ENCODE results near the gene FTO.
"Not testable (repeated sequence)": the region's sequence is repeated elsewhere in the genome, so short reads cannot be mapped to it uniquely, and the experiment has no call there.

FTO gene

DNA sequence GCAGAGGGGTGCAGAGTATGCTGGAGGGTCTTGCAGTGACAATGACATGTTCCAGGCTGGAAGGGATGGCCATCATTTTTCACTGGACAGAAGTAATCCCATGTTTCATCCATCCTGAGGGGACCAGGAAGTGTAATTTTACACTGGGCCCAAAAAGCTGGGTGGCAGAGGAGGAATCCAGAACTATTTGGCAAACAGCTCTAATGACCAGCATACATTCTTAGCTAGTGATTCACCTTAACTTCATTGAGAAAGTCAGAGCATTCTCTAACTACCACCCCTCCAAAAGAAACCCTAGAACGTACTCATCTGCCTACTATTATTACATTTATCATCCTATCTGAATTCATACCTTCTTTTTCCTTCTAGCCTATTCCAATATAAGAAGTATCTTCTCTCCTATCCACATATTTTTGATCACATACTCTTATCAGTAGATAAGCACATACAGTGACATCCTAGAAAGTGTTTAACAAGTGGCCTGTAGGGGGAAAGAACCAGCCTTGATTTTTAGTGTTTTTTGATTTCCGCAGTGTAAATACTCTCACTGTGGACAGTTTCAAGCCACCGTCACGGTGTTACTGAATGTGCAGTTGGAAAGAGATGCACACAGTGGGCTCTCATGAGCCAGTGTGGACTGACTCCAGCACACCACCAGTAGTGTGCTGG, 118.1 kb downstream of the FTO start:
- no peak for DNase-seq (ENCODE audit: low read depth in 4 of 4, low spot score in 1 of 4)

DNA sequence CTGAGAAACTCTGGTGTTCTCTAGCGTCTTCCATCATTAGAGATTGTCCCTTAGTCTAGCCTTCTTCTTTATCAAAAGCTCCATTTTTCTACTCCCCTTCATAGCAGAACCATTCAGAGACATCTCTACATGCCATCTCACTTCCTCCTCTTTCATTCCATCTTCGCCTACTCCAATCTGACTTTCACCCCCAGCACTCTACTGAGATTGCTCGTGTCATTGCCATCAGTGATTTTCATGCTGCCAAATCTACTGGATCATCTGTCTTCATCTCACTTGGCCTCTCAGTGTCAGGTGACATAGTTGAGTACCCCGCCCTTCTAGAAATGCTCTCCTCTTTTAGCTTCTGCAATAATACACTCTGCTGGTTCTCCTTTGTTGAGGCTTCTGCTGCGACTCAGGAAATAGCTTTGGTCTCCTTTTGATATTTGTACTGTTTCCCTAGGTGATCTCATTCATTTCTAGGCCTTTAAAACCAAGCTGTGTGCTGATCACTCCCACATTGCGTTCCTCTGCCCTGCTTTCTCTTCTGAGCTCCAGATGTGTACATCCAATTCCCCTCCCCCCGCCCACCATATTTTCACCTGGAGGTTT, 119.1 kb downstream of the FTO start:
- no peak for DNase-seq (ENCODE audit: low read depth in 4 of 4, low spot score in 1 of 4)

DNA sequence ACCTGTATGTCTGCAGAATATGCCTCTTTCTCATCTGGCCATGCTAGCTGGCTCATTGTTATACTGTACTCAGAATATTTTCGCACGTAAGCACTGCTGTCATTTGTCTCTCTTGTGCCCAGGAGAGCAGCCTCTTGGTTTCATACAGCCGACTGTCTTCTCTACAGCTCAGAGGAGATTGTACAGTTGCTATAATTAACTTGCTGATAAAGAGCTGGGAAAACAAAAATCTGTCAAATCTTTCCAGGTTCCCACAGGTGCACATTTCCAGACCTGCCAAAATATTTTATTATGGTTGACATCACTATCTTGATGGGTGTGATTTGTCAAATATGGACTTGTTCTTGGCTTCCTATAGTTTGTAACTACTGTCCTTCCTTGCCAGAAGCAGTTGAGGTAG, 122.7 kb downstream of the FTO start:
- no peak for DNase-seq (ENCODE audit: low read depth in 4 of 4, low spot score in 1 of 4)

DNA sequence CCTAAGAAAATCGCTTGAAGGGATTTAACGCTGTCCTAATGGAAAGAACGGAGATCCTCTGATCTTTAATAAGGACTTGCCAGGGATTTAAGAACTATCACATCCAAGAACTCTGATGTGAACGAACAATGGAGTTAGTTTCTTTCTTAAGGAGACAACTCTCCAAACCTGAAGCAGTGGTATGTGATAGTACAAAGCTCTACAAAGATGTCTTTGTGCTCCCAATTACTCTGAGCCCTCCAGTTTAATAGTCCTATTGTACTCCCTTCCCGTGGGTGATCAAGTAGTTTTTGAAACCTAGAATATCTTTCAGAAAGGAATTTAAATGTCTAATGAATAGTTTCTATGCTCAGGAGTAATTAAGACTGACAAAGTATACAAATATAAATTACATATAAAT, 123.8 kb downstream of the FTO start:
- DNase-seq (ENCODE audit: low read depth in 4 of 4, low spot score in 1 of 4) = no peak

DNA sequence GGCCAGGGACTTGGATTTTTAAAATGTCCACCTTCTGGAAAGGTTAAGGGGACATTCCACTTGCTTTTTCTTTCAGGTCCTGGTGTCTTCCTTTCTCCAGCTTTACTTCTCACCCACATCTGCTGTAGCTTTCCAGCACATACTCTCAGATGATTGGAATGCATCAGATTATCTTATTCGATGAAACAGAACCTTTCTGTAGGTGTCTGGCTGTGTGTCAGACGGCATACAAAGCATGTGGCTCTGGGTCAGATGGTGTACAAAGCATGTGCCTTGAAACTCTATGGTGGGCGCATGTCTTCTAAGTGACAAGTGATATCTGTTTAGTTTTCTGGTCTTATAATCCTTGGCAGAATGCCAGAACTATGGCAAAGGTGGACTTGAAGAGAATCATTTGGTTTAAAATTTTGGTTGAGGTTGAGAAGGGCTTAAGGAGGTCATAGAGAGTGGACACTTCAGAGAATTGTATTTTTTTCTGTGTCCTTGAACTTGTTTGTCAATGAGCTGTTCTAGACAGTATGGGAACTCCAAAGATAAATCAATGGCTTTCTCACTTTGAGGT, 125.3 kb downstream of the FTO start:
- DNase-seq (ENCODE audit: low read depth in 4 of 4, low spot score in 1 of 4) = no peak

DNA sequence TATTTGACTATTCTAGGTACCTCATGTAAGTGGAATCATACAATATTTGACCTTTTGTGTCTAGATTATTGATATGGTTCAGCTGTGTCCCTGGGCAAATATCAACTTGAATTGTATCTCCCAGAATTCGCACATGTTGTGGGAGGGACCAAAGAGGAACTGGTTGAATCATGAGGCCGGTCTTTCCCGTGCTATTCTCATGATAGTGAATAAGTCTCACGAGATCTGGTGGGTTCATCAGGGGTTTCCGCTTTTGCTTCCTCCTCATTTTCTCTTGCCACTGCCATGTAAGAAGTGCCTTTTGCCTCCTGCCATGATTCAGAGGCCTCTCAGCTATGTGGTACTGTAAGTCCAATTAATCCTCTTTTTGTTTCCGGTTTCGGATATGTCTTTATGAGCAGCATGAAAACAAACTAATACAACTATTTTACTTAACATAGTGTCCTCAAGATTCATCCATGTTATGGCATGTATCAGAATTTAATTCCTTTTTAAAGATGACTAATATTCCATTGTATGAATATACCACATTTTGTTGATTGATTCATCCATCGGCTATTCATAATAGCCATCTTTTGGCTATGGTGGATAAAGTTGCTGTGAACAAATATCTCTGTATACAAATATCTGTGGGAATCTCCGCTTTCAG, 129.1 kb downstream of the FTO start:
- no peak for DNase-seq (ENCODE audit: low read depth in 4 of 4, low spot score in 1 of 4)

DNA sequence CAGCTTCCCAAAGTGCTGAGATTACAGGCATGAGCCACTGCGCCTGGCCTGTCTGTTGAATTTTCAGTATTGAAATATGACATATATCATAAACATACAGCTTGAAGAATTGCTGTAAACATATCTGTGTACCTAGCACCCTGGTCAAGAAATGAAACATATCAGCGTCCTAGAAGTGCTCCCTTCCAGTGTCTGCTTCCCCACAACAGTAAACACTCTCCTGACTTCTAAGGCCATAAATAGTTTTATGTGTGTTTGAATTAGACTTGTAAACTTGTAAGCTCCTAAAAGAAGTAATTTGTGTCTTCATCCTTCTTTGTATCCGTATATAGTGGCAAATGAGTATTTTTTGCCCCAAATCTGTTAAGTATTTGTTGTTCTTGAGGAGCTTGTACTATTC, 132.2 kb downstream of the FTO start:
- no peak for DNase-seq (ENCODE audit: low read depth in 4 of 4, low spot score in 1 of 4)

- no peak for DNase-seq (ENCODE audit: low read depth in 4 of 4, low spot score in 1 of 4)
These were observed 132.7 kb downstream of the FTO start for GRCh38 chr16:53836680-53837079.

- DNase-seq (ENCODE audit: low read depth in 4 of 4, low spot score in 1 of 4) = no peak
These were observed 133.5 kb downstream of the FTO start for GRCh38 chr16:53837426-53837825.

DNA sequence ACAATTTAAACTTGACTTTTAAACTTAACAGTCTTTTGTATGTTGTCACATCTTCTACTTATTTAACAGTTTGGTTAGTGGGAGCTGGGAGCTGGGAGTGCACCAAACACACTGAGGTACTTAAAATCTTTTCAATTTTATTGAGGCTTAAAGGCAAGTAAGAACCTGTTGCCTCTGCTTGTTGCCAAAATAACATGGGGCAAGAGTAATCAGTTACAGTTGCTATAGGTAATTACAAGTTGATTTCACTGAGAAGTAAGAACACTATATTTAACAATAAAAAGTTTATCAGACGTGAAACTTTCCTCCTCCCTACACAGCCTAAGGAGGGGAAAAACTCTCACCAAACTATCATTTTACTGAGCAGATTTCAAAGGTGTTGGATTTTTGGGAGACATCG, 135.2 kb downstream of the FTO start:
- DNase-seq (ENCODE audit: low read depth in 4 of 4, low spot score in 1 of 4) = no peak

DNA sequence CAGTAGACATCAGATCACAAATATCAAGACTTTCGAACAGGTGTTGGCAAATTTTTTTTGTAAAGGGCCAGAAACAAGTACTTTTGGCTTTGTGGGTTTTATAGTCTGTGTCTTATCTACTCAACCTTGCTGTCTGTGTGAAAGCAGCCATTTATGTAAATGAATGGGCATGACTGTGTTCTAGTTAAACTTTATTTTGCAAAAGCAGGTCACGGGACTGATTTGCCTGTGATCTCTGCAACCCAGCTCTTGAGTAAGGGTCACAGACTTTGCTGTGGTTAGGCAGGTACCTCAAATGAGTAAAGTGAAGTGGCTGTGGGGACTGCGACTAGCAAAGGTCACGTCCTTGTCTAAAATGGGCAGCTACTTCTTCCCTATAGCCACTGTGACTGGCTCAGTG, 136.5 kb downstream of the FTO start:
- DNase-seq (ENCODE audit: low read depth in 4 of 4, low spot score in 1 of 4) = no peak

GRCh38 chr16:53841884-53842283, 137.9 kb downstream of the FTO start:
- no peak for DNase-seq (ENCODE audit: low read depth in 4 of 4, low spot score in 1 of 4)

GRCh38 chr16:53843084-53843483, 139.1 kb downstream of the FTO start:
- DNase-seq (ENCODE audit: low read depth in 4 of 4, low spot score in 1 of 4) = no peak

DNA sequence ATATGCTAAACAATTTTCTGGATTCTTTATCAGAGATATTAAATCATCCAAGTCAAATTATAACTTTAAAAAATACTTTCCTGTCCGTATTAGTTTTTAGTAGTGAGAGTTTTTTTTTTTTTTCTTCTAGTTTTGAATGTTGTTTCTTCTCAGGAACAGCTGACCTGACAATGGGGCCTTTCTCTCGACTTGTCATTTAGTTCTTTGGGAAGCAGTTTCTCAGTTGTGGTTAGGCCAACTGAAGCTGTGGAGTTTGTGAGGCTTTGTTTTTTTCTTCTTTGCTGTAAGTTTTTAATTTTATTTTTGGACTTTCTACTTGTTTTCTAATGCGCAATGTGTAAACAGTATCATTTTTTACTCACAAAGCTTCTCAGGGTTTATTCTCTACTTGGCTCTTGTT, 140.8 kb downstream of the FTO start:
- DNase-seq (ENCODE audit: low read depth in 4 of 4, low spot score in 1 of 4) = no peak

DNA sequence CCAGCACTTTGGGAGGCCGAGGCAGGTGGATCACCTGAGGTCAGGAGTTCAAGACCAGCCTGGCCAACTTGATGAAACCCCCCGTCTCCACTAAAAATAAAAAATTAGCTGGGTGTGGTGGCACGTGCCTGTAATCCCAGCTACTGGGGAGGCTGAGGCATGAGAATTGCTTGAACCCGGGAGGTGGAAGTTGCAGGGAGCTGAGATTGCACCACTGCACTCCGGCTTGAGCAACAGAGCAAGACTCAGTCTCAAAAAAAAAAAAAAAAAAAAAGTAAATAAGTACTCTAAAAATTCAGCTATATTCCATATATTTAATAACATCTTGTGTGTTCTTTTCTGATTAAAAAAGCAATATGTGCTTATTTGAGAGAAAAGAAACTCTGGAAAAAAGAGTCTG, 142.6 kb downstream of the FTO start:
- DNase-seq (ENCODE audit: low read depth in 4 of 4, low spot score in 1 of 4) = not testable (repeated sequence)

DNA sequence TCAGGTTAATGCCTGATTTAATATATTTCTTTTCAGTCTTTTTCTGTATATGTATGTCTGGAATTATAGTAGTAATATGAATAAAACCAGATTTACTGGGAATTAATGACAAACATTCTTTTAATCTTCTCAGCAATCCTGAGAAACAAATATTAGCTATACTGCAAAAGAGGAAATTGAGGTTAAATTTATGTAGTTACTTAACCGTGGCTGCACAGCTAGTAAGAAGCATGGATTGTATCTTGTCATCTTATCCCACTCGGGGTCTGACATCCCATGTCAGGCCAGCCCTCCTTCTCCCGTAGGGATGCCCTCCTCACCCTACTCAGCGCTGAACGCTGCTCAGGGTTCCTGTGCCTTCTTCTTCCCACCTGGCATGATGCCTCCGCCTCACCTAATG, 143.0 kb downstream of the FTO start:
- no peak for DNase-seq (ENCODE audit: low read depth in 4 of 4, low spot score in 1 of 4)

DNA sequence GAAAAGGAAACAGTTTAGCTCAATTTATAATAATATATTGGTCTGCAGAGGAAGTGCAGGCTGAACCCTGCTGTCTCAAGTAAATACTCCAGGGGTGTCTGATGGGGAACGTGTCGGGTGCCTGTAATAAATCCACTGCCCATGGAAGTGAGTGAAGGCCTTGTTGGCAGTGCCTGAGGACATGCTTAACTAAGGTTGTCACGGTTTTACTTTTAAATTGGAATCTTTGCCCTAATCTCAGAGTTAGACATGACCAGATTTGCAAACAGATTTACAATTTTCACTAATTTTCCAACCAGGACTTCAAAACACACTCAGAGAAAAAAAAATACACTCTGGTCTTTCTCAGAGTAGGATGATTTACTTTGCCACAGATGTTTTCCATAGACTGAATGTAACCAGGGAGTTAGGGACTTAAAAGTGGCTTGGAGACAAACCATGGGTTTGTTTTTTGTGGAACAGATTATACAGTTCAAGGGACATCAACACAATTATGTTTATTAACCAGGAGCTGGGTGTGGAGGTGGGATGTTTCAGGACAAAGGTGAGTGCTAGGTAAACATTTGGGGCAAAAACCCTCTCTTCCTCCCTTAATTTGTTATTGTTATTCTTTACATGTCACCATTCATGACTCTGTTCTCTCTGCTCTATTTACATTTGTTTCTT, 144.5 kb downstream of the FTO start:
- DNase-seq (ENCODE audit: low read depth in 4 of 4, low spot score in 1 of 4) = no peak

DNA sequence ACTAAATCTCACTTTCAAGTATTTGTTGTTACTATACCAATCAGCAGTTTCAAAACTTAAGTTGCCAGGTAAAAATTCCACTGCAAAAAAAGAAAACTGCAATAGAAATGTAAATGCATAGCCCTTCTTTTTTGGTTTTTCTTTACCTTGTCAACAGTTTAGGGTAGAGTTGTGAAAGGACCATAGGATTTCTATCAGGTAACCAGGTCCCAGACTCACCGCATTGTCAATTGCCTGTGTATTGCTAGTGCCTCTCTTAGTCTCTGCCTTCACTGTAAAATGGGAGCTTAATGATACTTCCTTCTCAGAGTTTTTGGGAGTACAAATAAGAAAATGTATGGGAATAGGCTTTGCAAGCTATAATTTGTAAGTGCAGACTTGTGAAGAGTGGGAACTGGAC, 145.0 kb downstream of the FTO start:
- DNase-seq (ENCODE audit: low read depth in 4 of 4, low spot score in 1 of 4) = no peak

- DNase-seq (ENCODE audit: low read depth in 4 of 4, low spot score in 1 of 4) = no peak
These were observed 145.6 kb downstream of the FTO start for GRCh38 chr16:53849585-53849984.

- DNase-seq (ENCODE audit: low read depth in 4 of 4, low spot score in 1 of 4) = no peak
These were observed 146.0 kb downstream of the FTO start for GRCh38 chr16:53849994-53850393.

DNA sequence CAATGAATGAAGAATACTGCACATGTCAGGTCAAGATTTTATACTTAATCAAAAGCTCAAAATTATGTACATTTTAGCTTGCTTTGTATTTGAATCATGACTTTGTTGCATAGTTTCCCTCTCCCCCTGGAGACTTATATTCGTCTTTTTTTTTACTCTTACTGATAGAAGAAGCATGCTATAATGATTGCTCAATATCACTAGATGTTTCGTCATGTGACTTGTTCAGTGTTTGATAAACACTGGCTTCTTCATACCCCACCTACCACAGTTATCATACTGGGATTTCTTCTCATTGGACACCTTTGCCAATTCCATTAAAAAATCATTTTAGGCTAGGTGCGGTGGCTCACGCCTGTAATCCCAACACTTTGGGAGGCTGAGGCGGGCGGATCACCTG, 148.7 kb downstream of the FTO start:
- no peak for DNase-seq (ENCODE audit: low read depth in 4 of 4, low spot score in 1 of 4)

GRCh38 chr16:53855056-53855455, 151.1 kb downstream of the FTO start:
- no peak for DNase-seq (ENCODE audit: low read depth in 4 of 4, low spot score in 1 of 4)

Data from stimulated activated CD4-positive, alpha-beta T cell treated with anti-CD3 and anti-CD28 coated beads, Interleukin-1b, Interleukin-23, amount 100 ng/mL, for 24 hours (primary cell).